Measurements from ENCODE around the gene POLR3G.

The POLR3G gene

GRCh38 chr5:90551376-90551775, 76.7 kb downstream of the POLR3G start:
- no peak for DNase-seq (ENCODE audit: low spot score)

- DNase-seq (ENCODE audit: low spot score) = no peak
Measured at GRCh38 chr5:90553711-90554110, 79.0 kb downstream of the POLR3G start.

DNA sequence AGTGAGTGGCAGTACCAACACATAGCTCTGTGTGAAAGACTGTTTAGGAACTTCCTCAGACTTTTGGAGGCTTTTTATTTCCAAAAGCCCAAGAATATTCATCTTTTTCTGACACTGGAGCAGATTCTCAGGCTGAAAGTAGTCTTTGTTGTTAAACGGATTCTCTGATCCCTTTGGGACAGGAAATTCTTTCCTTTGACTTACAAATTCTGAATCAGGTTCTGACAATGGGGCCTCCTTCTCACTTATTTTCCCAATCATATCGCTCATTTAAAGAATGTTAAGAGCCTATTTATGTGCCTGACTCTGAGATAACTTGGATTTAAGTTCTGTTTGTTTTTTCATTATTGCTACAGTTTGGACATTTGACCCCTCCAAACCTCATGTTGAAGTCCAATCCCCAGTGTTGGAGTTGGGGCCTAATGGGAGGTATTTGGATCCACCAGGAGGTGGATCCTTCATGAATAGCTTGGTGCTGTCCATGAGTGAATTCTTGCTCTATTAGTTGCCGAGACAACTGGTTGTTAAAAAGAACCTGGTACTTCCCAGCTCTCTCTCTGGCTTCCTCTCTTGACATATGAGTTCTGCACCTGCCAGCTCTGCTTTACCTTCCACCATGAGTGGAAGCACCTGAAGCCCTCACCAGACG, 79.8 kb downstream of the POLR3G start:
- no peak for DNase-seq (ENCODE audit: low spot score)

DNA sequence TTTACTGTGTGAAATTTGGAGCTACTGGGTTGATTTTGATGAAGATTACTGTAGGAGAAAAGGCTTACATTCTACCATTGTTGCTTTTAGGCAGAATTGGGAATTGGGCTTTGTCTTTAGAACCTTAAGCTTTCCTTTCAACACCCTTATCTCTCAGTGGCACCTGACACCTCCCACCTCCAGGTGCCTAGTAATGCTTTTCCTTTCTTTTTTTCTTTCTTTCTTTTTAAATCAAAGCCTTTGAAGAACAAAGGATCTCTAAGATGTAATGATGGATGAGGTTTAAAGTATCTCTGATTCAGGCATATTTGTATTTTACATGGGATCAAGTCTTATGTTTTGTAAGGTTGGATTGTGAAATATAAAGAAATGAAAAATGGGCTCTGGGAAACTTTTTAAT, 81.0 kb downstream of the POLR3G start:
- DNase-seq (ENCODE audit: low spot score) = no peak

DNA sequence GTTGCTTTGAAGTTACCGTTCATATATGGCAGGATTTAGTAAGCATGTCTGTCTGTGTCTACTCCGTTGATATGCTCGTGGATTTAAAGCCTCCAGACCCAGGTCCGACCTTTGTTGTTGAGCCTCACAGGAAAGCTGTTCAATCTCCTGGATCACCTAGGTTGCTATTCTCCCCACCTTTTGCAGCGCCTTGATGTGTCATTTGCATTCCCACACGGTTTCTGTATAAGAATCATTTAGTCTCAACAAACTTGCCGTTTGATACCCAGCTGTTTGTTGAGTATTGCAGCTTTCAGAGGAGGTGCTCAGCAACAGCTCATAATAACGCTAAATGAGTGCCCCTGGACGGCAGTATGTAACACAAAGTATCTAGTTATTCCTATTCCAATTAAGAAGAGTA, 82.7 kb downstream of the POLR3G start:
- DNase-seq (ENCODE audit: low spot score) = no peak

DNA sequence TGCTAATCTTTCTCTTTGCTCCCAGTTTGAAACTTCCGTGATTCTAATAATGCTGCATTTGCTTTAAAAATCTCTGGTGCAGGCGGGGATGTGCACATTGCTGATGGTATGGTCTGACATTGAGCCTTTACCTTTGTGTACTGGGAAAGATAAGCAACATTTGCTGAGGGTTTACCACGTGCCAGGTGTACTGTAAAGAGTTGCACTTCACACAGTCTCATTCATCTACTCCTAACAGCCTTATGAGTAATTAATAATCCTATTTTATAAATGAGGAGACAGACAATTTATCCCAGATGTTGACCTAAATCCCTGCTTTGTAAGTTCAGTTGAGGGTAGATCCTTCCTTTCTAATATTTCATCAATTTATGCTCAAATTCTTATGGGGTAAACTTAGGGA, 83.2 kb downstream of the POLR3G start:
- DNase-seq (ENCODE audit: low spot score) = no peak

- peak; percentile 45 for DNase-seq (ENCODE audit: low spot score)
Measured at GRCh38 chr5:90558344-90559192, 83.9 kb downstream of the POLR3G start, which contains the start of gene ADGRV1. Gene ADGRV1, plus strand, starts transcription at chr5:90558797. Its CDS starts 99 bp downstream, at chr5:90558896.

GRCh38 chr5:90560771-90561170, 86.1 kb downstream of the POLR3G start:
- DNase-seq (ENCODE audit: low spot score) = no peak

GRCh38 chr5:90561766-90562165, 87.1 kb downstream of the POLR3G start:
- DNase-seq (ENCODE audit: low spot score) = no peak

GRCh38 chr5:90562341-90562740, 87.7 kb downstream of the POLR3G start:
- DNase-seq (ENCODE audit: low spot score) = no peak

GRCh38 chr5:90563108-90563507, 88.4 kb downstream of the POLR3G start:
- DNase-seq (ENCODE audit: low spot score) = no peak

Measured in pons (tissue), 1 donor.